SH-SY5Y (cell line): ENCODE measurements around the gene PTER.

Experiments used
- GATA2 ChIP-seq: IDR thresholded peaks from 2 replicates; pipeline ENCODE4 v1.6.1; 2011; ENCODE audit warnings: mild to moderate bottlenecking, low read depth, low read length
- GATA3 ChIP-seq: IDR thresholded peaks from 2 replicates; pipeline ENCODE4 v1.6.1; 2011; ENCODE audit warnings: low read depth, mild to moderate bottlenecking, low read length, moderate library complexity

DNA sequence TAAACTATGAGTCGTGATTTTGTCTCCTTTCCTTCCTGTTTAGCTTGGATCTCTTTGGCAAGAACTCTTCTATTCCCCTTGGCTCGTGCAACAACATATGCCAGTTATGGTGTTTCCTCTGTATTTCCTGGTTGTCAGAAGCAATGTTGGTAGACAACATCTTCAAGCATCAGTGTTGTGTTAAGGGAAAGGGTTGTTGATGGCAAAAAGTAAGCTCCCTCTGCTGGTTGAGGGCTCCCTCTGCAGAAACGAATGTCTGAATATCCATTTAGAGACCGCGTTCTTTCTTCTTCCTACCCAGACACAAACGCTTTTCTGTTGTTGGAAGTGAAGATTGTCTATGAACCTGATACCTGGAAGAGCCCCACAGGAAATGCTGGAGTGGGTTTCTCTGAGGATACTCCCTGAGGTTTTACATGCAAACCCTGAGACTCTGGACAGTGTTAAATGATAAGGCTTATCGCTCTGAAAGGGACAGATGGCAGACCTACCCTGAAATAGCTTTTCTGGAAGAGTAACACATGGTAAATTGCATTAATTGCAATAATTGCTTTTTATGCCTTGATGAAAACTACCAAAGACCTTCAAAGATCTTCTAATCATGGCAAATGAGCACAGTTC lies 108.4 kb downstream of the PTER start:
- TF ChIP-seq GATA2 (peak; percentile 40), GATA3 (no peak)
